Measurements from ENCODE around the gene ZNF260.
"Not testable (repeated sequence)": the region's sequence is repeated elsewhere in the genome, so short reads cannot be mapped to it uniquely, and the experiment has no call there.

Gene ZNF260

DNA sequence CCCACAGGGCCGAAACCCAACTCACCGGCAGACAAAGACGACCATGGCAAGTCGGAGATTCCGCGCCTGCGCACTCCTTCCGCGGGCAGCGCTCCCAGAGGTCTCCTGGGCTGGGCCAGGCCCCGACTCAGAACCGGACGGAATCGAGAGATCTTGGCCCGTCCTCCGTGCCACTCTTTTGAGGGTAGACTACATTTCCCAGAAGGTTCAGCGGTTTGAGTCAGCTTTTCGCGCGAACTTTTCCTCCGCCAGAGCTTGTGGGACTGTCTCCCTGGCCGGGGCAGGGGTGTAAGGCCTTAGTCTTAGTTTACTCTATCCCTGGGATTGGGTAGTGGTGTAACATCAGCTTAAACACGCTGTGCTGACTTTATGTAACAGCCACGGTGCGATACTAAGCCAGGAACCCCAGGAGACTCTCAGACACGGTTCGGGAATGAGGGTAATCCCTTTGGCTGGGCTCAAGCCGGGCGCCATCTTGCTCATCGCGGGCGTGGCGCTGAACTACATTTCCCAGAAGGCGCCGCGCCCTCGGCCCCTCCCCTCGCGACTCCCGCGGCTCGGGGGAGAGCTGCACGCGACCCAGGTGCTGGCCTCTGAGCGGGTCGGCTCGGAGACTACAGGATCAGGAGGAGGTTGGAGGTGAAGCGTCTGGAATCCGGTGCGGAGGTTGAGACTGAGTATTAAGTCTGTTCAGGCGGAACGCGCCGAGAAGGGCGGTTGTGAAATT is at the start of gene ZNF260:
Gene ZNF260, minus strand, starts transcription at position 78 of the 727 bp plus-strand sequence. CDS start 13,033 bp downstream, outside the sequence.
- in situ Hi-C loops (cut with MboI; ENCODE audit: low sequenced_read_pairs) = no loop called here

DNA sequence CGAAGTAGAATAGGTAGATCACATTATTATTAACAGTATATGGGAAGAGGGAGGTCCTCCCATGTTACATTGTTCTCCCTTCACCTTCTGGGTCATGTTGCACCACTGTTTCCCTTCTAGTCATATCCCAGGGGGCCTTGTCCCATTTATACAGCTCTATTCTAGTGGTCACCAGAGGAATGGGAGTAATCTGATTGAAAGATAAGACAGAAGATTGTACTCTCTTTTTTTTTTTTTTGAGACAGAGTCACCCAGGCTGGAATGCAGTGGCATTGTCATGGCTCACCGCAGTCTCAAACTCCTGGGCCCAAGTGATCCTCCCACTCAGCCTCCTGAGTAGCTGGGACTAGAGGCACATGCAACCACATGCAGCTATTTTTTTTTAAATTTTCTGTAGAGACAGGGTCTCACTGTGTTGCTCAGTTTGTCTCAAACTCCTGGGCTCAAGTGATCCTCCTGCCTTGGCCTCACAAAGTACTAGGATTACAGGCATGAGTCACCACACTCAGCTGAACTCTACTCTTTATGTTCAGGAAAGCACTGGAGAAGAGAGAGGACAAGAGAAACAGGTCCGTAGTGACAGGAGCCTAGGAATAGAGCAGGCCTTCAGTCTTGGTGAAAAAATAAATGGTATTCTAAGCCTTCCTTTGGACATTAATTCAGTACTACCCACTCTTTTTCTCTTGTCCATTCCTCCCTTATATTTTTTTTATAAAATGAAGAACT is 49.4 kb upstream of the ZNF260 start:
- in situ Hi-C loops (cut with MboI; ENCODE audit: low sequenced_read_pairs) = no loop called here

DNA sequence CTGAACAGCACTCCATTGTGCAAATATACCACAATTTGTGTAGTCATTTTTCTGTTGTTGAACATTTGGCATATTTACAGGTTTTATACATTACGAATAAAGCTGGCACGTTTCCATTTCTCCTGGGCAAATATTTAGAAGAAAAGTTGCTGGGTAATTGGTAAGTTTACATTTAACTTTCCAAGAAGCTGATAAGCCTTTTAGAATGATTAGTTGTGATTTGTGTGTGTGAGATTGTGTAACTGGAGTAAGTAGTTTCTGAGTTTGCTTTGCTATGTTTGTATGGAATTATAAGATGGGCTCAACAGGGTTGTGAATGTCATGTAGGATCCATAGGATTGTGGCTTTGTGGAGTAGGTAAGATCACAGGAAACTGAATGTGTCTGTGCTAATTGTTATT is 46.7 kb upstream of the ZNF260 start:
- in situ Hi-C loops (cut with MboI; ENCODE audit: low sequenced_read_pairs) = no loop called here

DNA sequence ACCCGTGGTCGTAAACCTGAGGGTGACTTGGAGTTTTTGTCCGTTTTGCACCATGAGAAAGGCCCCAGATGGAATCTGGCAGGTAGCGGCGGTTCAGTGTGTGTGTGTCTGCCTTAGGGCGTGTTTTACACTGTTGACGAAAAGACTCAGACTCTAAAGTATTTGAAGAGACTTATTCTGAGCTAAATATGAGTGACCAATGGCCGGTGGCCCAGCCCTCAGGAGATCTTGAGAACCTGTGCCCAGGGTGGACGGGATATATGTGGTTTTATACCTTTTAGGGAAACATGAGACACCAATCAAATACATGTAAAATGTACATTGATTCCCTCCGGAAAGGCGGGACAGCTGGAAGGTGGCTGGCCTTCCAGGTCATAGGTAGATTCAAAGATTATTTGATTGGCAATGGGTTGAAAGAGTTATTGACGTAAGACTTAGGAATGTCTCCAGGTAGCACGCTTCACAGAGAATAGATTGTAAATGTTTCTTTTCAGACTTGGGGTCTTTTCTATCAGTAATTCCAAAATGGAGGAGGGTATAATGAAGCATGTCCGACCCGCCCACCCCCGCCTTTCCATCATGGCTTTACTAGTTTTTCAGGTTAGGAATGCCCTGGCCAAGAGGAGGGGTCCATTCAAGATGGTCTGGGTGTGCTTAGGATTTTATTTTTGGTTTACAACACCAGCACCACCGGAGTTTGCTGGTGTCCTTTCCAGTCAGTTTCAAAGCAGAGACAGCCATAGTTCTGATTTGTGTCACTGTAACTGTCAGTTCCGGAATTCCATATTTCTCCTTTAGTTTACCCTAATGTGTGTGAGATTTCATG is 46.0 kb upstream of the ZNF260 start:
- in situ Hi-C loops (cut with MboI; ENCODE audit: low sequenced_read_pairs) = no loop called here

DNA sequence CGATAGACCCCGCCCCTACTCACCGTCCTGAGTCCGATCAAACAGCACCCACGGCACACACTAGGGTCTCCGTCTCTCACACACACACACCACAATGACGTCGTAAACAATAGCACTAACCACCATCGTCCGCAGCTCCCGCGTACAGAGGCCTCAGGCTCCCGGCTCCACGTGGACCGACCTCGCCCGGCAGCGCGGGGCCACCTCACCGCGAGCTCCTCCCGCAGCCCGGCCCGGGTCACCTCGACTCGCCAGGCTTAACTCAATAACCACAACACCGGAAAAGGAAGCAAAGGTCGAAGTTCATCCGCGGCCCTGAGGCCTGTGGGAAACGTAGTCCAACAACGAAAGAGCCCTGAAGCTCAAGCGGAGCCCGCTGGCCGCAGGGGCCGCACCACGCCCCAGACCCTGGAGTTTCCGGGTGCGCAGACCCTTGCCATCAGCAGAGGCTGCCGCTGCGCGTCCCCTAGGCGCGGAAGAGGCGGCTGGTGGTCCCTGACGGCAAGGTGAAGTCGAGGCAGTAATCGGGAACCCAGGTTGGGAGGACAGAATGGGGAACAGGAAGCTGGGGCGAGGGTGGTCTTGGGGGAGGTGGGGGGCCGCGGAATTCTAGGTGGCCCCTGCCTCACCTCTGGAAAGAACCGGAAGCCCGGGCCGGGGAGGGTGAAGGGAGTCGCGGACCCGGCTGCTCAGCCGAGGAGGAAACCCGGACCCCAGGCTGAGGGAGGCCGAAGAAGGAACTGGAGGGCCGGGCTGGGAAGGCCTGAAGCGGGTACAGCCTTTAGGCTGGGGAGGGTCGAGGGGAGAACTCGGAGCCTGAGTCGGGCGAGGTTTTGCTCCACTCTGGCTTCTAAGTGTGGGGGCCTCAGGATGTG is 45.2 kb upstream of the ZNF260 start, which contains the start of gene ZNF529:
Gene ZNF529, minus strand, starts transcription at position 273 of the 875 bp plus-strand sequence. CDS start 946 bp downstream, outside the sequence.
- in situ Hi-C loops (cut with MboI; ENCODE audit: low sequenced_read_pairs) = no loop called here

DNA sequence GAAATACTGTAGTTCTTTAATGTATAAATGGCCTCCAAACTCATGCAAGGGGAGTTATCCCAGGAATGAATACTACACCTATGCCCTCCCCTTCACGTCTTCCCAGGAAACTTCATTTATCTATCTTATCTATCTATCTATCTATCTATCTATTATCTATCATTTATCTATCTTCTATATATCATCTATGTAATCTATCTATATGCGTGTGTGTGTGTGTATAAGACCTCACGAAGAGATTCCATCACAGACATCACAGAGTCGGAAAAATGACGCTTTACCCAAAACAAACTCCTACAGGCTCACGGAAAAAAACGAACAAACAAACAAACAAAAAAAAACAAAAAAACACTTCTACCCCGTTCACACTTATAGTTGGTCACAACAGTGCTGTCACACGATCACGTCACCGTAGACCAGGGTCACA is 44.5 kb upstream of the ZNF260 start:
- in situ Hi-C loops (cut with MboI; ENCODE audit: low sequenced_read_pairs) = no loop called here

DNA sequence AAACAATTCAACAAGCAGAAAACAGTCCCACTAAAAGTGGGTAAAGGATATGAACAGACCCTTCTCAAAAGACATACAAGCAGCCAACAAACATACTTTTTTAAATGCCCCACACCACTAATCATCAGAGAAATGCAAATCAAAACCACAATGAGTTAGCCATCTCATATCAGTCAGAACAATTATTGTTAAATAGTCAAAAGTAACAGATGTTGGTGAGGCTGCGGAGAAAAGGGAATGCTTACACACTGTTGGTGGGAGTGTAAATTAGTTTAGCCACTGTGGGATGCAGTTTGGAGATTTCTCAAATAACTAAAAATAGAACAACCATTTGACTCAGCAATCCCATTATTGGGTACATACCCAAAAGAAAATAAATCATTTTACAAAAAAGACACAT is 36.3 kb upstream of the ZNF260 start:
- in situ Hi-C loops (cut with MboI; ENCODE audit: low sequenced_read_pairs) = no loop called here

DNA sequence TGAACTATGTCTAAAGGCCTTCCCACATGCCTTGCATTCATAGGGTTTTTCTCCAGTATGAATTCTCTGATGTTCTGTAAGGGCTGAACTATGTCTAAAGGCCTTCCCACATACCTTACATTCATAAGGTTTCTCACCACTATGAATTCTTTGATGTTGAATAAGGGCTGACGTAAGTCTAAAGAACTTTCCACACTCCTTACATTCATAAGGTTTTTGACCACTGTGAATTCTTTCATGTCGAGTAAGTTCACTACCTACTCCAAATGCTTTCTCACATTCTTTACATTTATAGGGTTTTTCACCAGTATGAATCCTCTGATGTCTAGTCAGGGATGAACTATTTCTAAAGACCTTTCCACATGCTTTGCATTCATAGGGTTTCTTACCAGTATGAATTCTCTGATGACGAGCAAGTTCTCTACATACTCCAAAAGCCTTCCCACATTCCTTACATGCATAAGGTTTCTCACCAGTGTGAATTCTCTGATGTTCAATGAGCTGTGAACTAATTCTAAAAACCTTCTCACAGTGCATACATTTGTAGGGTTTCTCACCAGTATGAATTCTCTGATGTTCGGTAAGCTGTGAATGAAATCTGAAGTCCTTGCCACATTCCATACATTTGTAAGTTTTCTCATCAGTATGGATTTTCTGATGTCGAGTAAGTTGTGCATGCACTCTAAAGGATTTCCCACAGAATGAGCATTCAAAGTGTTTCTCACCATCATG is 19.1 kb upstream of the ZNF260 start:
- in situ Hi-C loops (cut with MboI; ENCODE audit: low sequenced_read_pairs) = no loop called here

DNA sequence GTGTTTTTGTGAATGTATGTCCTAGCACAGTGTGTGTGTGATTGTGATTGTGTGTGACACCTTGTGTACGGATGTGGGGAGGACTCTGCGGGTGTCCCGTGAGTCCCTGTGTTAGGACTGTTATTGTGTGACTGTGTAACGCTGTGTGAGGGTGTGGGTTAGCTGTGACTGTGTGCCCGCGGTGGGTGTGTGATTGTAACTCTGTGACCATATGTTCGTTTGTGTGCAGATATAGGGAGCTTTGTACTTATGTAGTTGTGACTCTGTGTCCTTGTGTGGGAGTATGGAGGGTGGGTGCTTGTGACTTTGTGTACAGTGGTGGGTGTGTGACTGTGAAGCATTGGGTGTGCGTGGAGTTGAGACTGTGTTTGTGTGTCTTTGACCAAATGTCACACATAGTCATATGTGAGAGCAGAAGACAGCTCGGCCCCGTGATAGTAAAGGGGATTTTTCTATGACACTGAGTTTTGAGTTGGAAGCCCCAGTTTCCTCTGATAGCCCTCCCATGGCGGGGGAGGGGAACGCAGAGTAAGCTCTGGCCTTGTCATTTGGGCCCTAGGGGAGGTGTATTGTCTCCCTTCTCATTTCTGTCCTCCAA is 949 bp upstream of the ZNF260 start:
- in situ Hi-C loops (cut with MboI; ENCODE audit: low sequenced_read_pairs) = no loop called here

DNA sequence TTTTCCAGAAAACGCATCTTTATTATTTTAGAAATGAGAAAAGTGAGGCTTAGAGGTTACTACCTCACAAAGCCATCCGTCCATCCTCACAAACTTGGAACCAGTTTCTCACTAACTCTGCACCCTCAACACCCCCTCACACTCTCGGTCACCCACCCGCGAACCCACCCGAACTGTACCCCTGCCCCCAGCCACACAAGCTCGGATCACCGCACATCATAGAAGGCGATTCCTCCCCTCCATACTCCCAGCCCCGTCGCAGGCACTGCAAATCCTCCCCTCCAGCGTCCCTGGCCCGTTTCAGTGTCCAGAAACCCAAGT is 238 bp downstream of the ZNF260 start:
- in situ Hi-C loops (cut with MboI; ENCODE audit: low sequenced_read_pairs) = no loop called here

DNA sequence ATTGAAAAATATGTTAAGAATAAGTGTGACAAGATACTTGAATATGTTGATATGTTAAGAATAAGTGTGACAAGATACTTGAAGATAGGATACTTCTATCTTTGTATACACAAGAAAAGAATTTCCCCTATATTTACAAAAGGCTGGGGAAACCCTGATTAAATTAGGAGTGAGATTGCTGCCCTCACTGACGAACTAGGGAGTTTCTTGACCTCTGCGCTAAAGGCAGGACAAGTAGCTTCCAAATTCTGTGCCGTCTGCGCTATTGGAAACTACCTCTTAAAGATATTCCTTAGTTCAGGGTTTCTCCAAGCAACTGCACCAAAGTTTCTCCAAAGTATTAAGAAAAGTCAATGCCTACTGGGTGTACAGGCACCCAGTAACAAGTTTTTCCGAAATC is 730 bp downstream of the ZNF260 start:
- in situ Hi-C loops (cut with MboI; ENCODE audit: low sequenced_read_pairs) = no loop called here

DNA sequence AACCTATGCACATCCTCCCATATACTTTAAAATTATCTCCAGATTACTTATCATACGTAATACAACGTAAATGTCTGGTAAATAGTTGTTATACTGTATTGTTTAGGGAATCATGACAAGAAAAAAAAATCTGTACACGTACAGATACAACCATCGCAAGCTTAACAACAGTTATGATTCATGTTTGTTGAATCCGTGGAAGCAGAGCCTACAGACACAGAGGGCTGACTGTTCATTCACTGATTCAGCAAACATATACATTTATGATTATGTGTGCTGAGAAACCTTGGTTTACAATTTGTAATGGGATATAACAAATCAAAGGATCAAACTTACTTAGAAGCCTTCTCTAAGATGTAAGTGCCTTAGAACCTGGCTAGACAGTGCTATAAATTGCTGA is 1.5 kb downstream of the ZNF260 start:
- in situ Hi-C loops (cut with MboI; ENCODE audit: low sequenced_read_pairs) = no loop called here

DNA sequence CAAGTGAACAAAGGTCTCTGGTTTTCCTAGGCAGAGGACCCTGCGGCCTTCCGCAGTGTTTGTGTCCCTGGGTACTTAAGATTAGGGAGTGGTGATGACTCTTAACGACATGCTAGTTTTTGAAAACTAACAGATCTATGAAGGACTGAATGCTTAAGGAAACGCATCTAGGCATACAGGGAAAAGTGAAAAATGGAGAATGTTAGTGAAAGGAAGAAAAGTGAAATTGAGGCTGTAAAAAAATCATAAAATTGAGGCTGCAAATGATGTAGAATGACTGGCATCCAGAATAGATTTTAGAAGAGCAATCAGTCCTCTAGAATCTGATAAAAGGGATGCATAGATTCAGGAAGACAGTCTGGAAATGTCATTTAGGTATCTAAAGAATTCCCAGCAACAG is 3.5 kb downstream of the ZNF260 start:
- in situ Hi-C loops (cut with MboI; ENCODE audit: low sequenced_read_pairs) = no loop called here

DNA sequence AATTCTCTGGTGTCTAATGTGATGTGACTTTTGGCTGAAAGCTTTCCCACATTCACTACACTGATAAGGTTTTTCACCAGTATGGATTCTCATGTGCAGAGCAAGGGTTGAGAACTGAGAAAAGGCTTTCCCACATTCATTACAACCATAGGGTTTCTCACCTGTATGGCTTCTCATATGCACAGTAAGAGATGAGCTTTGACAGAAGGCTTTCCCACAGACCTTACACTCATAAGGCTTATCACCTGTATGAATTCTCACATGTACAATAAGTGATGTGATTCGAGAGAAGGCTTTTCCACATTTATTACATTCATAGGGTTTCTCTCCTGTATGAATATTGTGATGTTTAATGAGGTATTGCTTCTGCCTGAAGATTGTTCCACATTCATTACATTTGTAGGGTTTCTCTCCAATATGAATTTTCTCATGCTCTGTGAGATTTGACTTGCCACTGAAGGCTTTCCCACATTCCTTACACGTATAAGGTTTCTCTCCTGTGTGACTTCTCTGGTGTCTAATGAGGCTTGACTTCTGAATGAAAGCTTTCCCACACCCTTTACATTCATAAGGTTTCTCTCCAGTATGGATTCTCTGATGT is 14.0 kb downstream of the ZNF260 start:
- in situ Hi-C loops (cut with MboI; ENCODE audit: low sequenced_read_pairs) = no loop called here

DNA sequence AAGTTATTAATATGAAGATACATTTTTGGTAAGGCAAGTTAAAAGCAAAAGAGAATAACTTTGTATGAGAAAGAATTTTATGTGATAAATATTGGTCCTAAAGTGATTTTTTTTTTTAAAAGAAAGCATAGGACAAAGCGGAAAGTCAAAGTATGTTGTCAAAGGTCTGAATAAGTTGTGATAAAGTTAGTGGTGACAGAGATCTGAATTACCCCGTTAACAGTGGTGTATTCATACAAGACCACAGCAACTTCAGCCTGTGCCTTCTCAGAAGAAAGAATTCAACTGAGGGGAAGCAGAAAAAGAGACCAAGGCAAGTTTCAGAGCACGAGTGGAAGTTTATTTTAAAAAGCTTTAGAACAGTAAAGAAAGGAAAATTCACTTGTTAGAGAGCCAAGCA is 19.7 kb downstream of the ZNF260 start:
- in situ Hi-C loops (cut with MboI; ENCODE audit: low sequenced_read_pairs) = no loop called here

DNA sequence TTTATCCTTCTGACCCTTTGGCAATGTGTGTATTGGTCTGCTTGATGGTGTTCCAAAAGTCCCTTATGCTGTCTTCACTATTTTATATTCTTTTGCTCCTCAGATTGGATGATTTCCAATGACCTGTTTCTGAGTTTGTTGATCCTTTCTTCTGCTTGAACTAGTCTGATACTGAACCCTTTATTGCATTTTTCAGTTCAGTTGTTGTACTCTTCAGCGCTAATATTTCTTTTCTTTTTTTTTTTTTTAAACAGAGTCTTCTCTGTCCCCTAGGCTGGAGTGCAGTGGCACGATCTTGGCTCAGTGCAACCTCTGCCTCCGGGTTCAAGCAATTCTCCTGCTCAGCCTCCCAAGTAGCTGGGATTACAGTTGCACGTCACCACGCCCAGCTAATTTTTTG is 26.1 kb downstream of the ZNF260 start:
- in situ Hi-C loops (cut with MboI; ENCODE audit: low sequenced_read_pairs) = no loop called here

DNA sequence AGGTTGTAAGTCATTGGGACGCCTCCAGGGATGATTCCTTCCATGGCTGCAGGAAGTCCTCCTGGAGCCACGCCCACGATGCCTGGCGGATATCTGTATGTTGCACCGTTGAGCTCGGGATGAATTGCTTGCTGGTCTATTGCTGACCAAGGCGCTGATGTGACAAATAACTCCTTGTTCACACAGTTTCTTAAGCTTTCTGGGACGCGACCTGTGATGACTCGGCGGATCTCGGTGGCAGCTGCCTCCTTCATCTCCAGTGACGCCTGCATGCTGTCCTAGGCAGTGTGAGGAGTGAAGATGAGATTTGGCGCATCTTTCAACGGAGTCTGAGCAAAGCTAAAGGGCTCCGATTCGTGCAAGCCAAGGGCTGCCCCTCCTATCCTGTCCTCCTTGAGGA is 31.1 kb downstream of the ZNF260 start:
- in situ Hi-C loops (cut with MboI; ENCODE audit: low sequenced_read_pairs) = no loop called here

DNA sequence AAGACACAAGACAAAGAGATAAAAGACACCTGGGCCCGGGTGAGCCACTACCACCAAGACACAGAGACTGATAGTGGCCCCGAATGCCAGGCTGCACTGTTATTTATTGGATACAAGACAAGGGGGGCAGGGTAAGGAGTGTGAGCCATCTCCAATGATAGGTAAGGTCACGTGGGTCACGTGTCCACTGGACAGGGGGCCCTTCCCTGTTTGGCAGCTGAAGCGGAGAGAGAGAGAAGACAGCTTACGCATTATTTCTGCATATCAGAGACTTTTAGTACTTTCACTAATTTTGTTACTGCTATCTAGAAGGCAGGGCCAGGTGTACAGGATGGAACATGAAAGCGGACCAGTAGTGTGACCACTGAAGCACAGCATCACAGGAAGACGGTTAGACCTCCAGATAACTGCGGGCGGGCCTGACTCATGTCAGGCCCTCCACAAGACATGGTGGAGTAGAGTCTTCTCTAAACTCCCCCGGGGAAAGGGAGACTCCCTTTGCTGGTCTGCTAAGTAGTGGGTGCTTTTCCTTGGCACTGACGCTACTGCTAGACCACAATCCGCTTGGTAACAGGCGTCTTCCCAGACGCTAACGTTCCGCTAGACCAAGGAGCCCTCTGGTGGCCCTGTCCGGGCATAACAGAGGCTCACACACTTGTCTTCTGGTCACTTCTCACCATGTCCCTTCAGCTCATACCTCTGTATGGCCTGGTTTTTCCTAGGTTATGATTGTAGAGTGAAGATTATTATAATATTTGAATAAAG is 35.2 kb downstream of the ZNF260 start:
- in situ Hi-C loops (cut with MboI; ENCODE audit: low sequenced_read_pairs) = not testable (repeated sequence)

Data from HL-60/S4 treated with retinoic acid at 250 ng/mL for 4 days and 3 days (cell line).